PC-9 (cell line): ENCODE data around the gene CELF2.

Source experiments
- CTCF ChIP-seq: fragments of 200-600 bp; sonication (generic); conservative IDR thresholded peaks from 2 replicates; pipeline ENCODE4 v1.6.1; 2017; ENCODE audit warnings: mixed run types, antibody characterized with exemption, mild to moderate bottlenecking, moderate library complexity
- EZH2 ChIP-seq: fragments of 200-600 bp; sonication (generic); IDR thresholded peaks from 2 replicates; pipeline ENCODE4 v1.8.0; 2017; ENCODE audit warnings: antibody characterized with exemption, low read depth

GRCh38 chr10:10989669-10990068 is 28.0 kb upstream of the CELF2 start:
- TF ChIP-seq EZH2 (no peak), CTCF (no peak)
